GM19043 (cell line): Measurements from ENCODE around the gene SLC2A1.
"Not testable (repeated sequence)": the region's sequence is repeated elsewhere in the genome, so short reads cannot be mapped to it uniquely, and the experiment has no call there.

ENCODE experiments used
- ATAC-seq: cut with Tn5 transposase; IDR thresholded peaks from one replicate; pipeline ENCODE4 v1.9.1; 2021; ENCODE audit warnings: low read depth; ENCODE audit not compliant: unreplicated experiment

The SLC2A1 gene

GRCh38 chr1:42931911-42932422, 26.7 kb downstream of the SLC2A1 start:
- ATAC-seq = peak; percentile 61

GRCh38 chr1:42931108-42931539, 27.5 kb downstream of the SLC2A1 start:
- no peak for ATAC-seq

DNA sequence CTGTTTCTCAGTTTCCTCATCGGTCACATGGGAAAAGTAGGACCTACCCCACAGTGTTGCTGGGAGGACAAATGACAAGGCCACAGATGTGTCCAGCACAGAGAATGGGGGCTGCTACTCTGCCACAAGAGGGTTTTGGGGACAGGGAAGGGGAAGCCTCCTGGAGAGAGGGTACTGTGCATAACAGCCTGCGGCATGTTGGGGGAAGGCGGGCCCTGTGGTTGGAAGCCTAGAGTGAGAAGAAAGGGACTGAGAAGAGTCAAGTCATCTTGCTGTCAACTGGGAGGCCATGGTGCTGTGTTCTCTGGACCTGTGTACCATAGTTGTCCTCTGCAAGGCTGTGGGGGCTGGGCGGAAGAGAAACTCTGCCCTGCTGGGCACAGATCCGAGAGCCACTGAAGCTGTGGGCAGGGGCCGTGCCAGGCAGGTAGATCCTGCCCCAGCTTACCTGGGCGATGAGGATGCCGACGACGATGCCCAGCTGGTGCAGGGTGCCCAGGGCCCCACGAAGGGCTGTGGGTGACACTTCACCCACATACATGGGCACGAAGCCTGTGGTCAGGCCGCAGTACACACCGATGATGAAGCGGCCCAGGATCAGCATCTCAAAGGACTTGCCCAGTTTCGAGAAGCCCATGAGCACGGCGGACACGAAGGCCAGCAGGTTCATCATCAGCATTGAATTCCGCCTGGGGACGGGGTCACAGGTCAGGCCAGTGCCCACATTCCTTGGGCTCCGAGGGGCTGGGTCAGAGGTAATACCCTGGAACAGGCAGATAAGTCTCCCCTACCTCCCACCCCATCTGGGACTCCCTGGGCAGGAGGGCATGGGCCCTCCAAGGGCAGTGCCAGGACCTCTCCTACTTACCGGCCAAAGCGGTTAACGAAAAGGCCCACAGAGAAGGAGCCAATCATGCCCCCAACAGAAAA, 28.2 kb downstream of the SLC2A1 start:
- ATAC-seq = no peak

DNA sequence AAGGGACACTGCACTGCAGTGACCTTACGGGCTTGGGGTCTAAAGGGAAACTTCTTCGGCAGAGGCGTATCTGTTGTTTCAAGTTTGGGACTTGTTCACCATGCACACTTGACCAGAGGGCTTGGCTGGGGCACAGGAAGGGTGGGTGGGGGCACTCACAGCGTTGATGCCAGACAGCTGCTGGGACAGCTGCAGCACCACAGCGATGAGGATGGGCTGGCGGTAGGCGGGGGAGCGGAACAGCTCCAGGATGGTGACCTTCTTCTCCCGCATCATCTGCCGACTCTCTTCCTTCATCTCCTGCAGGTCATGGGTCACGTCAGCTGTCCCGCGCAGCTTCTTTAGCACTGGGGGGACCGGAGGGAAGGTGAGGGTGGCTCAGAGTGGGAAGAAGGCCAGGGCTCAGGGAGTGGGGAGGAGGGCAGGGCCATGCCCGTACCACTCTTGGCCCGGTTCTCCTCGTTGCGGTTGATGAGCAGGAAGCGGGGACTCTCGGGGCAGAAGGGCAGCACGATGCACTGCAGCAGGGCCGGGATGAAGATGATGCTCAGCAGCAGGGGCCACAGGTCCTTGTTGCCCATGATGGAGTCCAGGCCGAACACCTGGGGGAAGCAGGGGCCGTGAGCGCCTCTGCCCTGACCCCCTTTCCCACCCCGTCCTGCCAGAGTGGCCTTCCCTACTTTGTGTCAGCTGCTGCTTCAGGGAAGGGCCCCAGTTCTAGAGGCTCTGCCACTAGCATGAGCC, 29.1 kb downstream of the SLC2A1 start:
- ATAC-seq = no peak

DNA sequence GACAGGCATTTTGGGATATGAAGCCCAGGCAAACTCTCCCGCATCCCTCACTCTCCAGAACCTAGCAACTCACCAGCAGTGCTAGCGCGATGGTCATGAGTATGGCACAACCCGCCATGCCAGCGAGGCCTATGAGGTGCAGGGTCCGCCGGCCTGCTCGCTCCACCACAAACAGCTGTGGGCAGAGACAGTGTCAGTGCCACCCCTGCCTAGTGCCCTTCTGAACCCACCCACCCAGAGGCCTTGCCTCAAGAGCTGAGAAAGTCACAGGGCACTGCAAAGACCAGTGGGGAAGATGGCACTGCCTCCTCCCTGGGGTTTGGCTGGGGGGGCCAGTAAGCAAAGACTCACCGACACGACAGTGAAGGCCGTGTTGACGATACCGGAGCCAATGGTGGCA, 29.8 kb downstream of the SLC2A1 start:
- ATAC-seq = no peak

DNA sequence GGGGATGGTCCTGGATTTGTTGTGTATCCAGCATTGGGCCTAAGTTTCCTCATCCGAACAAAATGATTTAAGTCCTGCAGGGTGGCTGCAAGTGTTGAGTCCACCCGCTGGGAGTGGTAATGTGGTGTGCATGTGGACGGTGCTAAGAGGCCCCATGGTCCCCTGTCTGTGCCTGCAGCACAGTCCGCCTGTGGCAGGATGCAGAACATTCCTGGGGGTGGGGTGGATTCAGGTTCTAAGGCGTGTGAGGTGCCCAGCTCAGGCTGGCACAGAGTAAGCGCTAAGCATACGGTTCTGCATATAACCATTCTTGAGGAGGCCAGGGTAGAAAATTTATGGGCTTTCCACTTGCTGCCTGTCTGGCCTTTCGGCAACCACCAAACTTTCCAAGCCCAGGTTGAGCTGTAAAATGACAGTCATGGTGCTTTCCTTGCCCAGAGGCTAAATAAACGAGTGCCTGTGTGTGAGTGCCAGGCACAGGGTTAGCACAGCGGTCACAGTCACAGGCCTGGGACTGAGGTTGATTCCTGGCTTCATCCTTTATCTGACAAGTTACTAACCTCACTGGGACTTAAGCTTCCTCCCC, 30.7 kb downstream of the SLC2A1 start:
- ATAC-seq = no peak

DNA sequence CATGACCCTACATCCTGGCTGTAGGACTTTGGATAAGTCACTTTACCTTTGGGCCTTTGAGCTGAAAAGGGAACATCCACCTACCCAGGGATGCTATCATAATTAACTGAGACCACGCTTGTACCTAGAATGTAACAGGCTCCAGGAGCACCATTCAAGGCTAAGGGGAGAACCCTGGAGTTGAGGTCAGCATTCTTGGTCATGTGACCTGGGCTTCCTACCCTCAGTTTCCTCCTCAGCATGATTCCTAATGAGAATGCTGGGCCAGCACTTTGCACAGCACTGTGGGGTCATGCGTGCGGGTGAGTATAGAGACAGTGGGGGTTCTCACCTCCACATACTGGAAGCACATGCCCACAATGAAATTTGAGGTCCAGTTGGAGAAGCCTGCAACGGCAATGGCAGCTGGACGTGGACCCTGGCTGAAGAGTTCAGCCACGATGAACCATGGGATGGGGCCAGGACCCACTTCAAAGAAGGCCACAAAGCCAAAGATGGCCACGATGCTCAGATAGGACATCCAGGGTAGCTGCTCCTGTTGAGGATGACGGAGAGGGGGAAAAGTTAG, 31.3 kb downstream of the SLC2A1 start:
- ATAC-seq = no peak

DNA sequence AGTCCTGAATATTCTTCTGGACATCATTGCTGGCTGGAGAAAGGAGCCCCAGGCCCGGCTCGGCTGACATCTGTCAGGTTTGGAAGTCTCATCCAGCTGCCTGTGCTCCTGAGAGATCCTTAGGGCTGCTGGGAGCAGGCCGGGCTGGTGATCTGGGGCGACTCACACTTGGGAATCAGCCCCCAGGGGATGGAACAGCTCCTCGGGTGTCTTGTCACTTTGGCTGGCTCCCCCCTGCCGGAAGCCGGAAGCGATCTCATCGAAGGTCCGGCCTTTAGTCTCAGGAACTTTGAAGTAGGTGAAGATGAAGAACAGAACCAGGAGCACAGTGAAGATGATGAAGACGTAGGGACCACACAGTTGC, 31.8 kb downstream of the SLC2A1 start:
- no peak for ATAC-seq

GRCh38 chr1:42926235-42926878, 32.3 kb downstream of the SLC2A1 start:
- no peak for ATAC-seq

DNA sequence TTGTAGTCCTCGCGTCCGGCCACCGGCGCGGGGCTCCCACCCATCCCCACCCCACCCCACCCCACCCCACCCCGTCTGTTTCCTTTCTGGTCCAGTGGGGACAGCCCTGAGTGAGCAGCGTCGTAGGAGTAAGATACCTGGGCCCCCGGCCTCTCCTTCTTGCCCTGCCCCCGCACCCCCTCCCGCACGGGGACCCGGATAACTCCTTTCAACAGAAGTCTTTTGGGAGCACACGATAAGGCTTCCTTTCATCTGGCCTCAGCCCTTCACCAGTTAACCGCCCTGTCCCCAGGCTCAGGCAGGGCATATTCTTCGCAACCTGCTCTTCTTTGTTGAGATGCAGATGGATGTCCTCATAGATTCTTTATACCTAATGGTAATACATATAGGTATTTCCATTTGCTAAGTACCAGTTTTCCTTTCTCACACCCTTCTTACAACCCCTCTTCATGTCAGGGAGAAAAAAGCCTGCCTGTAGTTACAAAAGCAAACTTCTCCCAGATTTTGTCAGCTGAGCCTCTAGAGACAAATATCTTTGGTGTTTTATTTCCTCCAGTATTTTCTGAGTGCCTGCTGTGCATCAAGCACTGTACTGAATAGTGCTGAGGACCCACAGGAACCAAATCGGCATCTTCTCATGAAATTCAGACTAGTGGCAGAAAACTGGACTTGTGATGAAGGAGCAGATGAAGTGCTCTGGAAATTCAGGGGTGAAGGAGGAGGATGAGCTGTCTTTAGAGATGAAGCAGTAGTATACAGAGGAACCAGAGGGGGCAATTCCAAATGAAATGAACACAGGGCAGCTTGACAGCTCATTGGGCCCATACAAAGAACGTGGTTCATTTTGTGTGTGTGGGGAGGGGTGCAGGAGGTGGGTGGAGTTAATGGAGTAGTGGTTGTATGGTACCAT, 33.6 kb downstream of the SLC2A1 start:
- ATAC-seq = no peak

GRCh38 chr1:42924082-42924850, 34.4 kb downstream of the SLC2A1 start:
- ATAC-seq = peak; percentile 87

- ATAC-seq = no peak
These were observed 35.1 kb downstream of the SLC2A1 start for GRCh38 chr1:42923367-42924081.

GRCh38 chr1:42922687-42923366, 35.8 kb downstream of the SLC2A1 start:
- peak; percentile 41 for ATAC-seq

GRCh38 chr1:42921769-42922168, 36.9 kb downstream of the SLC2A1 start:
- no peak for ATAC-seq

DNA sequence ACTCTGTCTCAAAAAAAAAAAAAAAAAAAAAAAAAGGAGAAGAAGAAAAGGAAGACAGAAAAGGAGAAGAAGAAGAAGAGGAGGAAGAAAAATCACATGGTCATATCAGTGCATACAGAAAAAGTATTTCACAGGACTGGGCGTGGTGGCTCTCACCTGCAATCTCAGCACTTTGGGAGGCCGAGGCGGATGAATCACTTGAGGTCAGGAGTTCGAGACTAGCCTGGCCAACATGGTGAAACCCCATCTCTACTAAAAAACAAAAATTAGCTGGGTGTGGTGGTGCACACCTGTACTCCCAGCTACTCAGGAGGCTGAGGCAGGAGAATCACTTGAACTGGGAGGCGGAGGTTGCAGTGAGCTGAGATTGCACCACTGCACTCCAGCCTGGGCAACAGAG, 39.0 kb downstream of the SLC2A1 start:
- not testable (repeated sequence) for ATAC-seq

GRCh38 chr1:42917241-42917495, 41.5 kb downstream of the SLC2A1 start:
- ATAC-seq = no peak

DNA sequence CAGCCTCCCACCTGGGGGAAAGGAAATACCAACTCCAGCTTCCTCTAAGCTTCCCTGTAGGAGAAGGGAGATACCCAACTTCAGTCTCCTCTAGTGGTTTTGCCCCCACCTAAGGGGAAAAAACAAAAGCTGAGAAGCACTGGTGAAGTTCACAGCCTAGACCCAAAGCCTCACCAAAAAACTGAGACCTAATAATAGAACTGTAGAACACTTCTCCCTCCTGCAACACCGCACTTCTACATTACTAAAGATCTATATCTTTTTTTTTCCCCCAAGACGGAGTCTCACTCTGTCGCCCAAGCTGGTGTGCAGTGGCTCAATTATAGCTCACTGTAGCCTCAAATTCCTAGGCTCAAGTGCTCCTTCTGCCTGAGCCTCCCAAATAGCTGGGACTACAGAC, 43.2 kb downstream of the SLC2A1 start:
- no peak for ATAC-seq
